NCI-H2107 treated with DMSO at 0.1 percent for 48 hours (cell line): ENCODE measurements around the gene TNS1.

Experiments used
- DNase-seq: peaks from one replicate; lab custom pipeline; 2025; ENCODE audit not compliant: unreplicated experiment; lab: John Stamatoyannopoulos, UW

TNS1 gene

DNA sequence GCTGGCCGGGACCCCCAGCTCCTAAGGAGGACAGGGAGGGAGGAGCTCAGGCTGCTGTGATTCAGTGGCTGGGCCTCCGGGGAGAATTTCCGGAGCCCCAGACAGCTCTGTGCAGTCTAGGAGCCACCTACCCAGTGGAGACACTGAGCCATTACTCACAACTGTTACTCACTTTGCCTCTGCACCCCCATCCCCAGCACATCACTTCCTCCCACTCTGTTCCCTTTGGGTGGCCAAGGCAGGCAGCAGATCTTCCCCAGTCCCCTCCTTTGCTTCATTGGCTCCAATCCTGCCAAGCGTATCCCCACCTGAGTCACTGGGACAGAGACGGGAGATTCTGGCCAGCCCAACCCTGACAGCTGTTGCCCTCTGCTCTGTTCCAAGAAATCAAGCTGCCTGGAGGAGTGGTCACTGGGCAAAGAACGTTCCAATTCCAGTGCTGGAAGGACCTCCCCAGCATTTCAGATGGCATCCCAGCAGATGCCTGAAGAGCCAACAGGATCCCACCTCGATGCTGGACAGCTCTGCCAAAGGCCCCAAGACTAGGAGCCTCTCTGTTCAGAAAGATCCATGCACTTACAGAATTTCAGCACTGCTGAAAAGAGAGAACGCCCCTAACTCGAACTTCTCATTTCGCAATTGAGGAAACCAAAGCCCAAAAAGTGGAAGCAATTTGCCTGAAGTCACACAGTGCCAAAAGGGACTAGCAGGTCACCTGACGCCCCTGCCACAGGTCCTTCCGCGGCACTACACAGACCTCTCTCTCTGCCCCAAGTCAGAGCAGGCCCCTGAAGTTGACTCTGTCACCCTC lies 68.3 kb downstream of the TNS1 start:
- no peak for DNase-seq

DNA sequence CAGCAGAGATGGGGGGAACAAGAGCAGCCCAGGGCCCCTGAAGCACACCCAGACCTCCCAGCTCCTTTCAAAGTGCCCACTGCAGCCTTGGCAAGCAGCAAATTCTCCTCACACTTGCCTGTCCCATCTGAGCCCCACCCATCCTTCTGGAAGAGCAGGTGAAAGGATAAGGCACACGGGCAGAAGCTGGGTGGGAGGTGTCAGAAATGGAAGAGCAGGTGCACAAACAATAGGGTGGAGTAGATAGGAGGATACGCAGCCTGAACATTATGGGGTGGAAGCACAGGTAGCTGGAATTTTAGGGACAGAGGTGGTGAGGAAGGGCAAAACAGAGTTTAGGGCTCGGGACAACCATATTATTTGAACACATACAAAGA lies 69.2 kb downstream of the TNS1 start:
- DNase-seq, result peak; percentile 25

DNA sequence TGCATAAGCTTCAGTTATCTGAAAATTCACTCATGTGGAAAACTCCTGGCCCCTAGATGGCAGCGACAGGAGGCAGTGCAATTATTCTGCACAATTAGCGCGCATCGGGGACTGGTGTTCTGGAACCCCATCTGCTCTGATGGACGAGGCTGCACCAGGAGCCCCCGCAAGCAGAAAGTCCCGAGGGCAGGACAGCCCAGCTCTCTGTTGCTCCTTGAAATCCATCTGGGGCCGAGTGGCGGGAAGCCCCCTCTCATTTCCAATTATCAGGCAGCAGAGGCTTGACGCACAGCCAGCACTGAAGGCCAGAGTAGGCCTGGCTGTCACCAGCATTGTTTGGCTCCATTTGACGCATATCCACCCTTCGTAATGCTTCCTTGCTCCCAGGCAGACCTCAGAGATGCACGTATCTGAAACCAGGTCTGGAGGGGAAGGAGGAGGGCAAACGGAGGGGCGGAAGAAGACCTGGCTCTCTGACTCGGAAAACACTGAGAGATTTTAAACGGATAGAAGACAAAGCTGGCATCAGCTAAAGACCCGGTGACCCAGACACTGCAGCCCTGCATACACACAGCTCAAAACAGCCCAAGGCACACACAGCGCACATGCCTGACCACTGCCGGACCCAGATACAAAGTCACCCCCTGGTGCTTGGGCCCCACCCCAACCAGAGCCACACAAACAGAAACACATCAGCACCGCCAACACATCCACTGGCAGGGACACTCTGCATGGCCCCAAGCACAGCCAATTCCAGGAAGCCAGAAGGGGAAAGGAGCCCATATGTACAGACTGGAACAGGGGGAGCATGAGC lies 69.8 kb downstream of the TNS1 start:
- DNase-seq, result no peak

DNA sequence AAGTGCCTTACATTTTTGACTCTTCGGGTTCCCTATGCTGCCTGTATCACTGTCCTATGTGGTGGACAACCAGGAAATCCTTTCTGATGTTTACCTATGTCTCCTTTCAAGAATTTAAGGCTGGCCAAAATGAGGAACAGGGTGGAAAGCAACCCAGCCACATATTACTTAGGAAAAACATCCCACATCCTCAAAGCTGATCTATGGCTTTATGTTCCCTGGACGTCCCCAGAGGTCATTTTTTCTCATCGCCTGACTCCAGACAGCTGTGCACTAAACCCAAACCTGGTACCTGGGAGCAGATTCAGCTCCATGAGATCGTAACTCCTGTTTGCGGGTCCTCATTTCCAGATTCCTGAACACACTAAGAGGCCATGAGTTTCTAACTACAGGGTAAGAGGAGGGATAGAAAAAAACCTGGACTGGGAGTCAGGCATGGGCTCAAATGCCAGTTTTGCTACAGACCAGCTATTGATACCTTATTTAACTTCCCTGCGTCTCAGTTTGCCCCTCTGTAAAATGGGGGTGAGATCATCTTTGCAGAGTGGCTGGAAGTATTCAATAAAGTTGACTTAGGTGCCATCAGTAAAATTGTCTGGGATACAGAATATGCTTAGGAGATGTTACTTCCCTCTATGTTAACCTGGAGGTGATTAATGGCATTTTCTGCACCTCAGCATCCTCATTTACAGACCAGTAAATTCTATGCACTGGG lies 70.8 kb downstream of the TNS1 start:
- no peak for DNase-seq

DNA sequence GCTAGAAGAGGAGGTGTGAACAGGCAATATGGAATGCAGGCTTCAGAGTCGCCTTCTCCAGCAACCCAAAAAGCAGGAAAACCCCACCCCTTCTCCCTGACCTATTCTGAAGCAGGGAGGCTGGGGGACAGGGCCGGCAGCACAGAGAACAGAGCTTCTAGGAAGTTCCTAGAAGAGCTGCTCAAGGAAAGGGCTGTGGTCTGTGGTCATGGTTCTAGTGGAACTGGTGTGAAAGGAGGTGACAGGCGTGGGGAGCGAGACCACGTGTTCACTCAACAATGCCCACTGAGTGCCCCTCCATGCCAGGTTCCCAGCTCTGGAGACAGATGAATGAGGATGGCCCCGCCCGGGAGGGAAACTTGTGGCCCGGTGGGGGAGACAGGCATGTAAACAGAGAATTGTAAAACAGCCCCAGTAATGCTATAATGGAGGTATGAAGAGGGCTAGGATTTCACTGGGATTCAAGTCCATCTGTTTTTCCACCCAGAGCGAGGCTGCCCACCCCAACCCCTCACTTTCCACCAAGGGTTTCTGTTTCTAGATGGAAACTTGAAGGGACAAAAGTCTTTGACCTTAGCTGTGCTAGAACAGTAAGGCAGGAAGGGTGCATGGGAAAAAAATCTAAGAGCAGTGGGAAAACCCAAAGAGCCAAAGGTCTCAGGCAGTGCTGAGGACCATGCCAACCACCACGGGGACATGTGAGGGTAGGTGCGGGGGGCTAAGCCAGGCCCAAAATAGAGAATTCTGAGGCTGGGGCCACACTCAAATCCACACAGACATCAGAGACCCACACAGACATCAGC lies 71.8 kb downstream of the TNS1 start:
- no peak for DNase-seq

DNA sequence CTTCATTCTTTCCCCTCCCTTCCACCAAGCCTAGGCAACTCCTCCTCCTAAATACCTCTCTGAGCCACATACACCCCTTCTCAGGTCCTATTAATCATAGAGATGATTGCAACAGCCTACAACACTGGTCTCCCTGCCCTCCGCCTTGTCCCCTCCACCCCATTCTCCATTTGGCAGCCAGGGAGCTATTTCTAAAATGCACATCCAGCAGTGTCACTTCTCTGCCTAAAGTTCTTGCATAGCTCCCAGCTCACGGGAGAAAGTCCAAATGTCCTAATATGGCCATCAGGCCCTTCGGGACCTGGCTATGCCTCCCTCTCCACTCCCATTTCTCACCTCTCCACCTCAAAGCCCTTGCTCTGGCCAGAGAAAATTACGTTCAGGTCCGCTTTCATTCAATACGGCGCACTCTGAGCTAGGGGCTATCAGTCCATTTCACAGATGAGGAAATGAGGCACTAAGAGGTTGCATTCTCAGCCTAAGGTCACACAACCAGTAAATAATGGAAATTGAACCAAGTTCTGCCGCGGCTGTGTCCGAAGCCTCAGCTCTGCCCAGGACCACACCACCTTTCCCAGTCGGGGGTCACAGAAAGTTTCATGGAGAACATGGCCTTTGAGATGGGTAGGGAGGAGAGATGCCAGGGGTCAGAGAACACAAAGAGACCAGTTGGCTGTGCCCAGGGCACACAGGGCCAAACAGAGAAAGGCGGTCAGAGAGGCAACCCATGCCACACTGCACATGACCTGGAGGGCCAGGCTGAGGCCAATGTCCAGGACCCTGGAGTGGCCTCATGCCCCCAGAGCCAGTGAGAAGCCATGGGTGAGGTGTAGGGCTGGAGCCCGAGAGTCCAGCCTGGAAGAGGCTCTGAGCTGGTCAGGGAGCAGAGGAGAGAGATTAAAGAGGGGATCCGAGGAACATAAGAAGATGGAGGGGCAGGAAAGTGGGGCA lies 72.8 kb downstream of the TNS1 start:
- DNase-seq, result no peak

DNA sequence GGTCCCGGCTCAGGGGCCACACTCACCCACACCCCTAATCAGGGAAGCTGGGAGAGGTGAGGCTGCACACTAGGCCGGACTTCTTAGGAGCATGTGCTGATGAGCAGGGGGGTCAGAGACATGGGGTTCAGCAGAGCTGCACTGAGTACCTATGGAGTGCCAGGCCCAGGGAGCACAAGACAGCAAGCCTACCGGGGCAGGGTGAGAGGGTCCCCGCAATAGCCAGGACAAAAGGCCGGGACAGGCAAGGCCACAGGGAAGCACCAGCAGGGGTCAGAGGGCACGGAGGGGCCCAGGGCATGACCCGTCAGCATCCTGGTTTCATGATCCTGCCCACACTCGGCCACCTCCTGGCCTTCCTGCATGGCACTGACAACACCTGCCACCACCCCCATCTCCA lies 73.5 kb downstream of the TNS1 start:
- DNase-seq, result no peak

DNA sequence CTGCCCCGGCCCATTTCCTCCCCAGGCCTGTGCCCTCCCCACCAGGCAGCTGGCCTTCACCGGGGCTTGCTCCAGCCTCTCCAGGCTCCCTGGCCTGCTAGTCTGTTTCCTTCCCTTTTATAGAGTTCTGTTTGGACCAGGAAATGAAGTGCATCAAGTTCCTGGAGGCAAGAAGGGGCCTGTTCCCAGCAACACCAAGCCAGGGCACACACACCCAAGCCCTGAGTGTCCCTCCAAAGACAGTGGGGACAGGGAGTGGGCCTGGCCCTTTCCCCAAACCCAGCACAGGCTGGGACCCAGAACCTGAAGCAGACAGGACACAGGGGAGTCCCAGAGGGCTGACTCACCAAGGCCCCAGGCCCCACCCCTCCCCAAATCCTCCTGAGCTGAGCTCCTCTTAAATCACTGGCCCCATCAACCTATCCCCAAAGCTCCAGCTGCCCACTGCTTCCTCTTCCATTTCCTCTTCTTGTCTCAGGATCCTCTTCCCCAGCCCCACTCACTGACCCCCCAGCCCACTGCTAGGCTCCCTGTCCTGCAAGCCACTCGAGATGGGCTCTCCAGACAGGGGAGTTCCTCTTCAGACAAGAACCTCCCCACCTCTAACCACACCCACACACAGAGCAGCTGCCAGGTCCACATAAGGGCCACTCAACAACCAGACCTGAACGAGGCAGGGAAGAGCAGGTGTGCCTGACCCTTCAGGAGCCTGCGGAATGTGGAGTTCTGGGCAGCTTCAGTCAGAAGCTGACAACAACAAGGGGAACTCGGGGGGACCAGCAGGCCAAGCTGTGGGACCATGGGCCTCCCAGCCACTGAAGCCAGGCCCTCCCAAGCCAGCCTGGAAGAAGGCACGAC lies 74.2 kb downstream of the TNS1 start:
- peak; percentile 4 for DNase-seq

DNA sequence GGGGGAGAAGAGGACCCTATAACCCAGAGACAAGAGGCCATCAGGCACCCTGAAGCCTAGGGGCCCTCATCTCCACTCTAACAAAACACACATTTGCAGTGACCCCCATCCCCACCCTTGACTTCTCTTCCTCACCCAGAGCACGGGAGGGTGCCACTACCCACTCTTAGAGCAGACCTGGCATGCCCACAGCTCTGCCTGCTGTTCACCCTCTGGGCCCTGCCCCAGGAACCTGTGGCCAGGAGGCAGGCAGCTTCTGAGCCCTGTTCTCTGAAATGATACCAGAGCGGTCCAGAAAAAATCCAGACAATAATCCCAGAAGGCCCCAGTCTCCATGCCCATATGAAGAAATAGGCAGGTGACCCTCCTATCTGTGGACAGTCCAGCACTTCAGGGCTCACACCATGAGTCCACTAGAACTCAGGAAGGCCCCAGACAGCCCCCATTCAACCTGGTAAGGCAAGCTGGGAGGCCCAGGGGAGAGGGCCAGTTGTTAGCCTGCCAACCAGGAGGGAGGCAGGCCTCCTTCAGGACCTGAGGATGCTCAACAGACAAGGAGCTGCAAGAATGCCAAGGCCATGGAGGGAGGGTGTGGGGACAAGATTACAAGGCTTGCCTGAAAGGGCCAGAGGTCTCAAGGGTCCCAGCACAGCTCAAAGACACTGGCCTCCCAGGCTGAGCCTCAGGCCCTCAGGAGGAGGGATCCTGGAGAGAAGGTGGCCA lies 75.0 kb downstream of the TNS1 start:
- DNase-seq, result no peak

DNA sequence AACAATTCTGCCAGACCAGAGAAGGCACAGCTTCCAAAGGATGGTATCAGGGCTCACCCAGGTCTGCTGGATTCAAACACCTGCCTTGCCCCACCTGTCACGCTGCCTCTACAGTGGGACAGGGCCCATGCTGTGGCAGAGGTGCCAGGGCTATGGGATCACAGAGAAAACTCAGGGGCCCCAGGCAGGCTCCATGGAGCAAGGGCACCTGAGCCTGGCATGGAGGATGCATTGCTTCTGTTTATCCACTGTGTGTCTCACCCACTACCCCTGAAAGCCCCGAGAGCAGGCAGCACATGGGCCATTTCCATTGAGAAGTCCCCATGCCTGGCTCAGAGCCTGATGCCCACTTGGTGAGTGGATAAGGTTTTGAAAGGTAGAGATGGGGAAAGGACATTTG lies 76.0 kb downstream of the TNS1 start:
- DNase-seq, result no peak

DNA sequence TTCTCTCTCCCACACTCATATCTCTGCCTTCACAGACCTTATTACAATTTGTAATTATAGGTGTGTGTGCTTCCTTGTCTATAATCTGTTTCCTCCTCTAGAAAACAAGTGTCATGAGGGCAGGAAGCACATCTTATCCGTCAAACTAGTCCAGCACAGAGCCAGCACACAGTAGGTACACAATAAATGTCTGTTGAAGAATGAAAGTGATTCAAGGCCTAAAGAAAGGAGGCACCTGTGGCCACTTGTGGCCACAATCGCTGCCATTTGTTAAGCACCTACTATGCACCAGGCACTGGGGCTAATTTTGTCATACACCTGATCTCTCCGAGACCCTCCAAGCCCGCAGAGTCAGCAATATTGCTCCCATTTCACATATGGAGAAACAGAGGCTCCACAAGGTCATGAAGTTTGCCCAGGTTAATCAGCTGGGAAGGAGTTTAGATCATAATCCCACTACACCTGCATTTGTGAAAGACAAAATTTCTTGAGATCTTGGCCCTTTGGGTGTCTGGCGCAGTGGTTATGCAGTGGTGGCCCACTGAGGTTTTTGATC lies 78.4 kb downstream of the TNS1 start:
- DNase-seq, result no peak

DNA sequence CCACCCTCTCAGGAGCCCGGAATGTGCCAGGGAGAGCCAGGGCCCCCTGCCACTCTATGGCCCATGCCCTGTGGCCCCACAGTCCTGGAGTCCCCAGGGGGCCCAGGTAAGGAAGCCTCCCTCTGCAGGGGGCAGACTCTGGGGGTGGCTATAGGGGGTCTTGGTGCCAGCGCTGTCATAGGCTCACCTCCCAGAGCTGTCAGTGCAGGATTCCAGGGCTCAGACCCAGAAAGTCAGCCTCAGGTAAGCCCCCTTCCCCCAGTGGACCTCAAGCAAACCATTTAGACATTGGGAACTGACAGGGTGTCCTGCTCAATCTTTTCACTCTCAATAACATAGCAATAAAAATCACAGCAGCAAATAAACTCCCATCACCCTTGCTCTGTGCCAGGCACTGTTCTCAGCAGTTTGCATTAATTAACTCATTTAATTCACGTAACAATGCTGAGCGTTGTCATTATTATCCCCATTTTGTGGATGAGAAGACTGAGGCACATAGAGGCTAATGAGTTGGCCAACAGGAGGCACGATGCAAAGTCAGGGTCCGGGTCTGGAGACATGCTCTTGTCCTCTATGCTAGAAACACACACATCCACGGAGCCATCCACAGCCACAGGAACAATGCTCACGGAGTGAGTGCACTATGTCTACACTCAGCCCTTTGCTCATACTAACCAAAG lies 79.6 kb downstream of the TNS1 start:
- DNase-seq, result no peak

DNA sequence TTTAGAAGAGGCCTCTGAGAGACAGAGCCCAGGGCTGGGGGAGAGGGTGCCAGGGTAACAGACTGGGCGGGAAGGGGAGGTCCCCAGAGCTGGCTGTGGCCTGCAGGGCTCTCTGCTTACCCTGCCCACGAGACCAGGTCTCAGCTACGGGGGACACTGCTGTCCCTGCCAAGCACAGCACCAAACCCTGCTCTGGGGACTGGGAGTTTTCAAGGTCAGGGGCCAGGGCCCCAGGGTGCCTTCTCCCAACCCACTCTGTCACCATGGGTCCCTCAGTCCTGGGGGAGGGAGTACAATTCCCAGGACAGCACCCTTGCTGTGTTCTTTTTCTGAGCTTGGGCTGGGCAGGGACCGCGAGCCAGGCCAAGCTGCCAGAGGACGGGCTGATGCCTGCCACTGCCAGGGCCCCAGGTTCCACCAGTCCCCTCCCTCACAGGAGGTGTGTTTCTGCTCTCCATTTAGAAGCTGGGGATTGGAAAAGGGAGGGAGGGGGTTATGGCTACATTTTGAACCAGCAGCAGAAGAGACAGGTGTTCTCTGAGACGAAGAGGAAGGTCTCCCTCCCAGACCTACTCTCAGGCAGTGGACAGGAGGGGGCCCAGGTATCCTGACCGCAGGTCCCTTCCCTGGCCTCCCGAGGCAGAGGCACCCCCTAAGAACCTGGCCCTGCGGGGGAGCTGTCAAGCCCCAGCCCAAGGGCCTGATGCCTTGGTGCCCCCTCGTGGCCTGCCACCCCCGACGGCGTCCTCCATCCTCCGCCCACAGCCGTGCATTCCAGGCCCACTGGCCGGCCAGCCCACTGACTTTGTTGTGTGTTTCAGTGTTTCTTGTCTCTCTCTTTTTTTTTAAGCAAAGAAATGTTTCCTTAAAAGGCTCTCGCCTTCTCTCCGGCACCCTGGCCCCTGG lies 80.4 kb downstream of the TNS1 start:
- DNase-seq, result no peak

DNA sequence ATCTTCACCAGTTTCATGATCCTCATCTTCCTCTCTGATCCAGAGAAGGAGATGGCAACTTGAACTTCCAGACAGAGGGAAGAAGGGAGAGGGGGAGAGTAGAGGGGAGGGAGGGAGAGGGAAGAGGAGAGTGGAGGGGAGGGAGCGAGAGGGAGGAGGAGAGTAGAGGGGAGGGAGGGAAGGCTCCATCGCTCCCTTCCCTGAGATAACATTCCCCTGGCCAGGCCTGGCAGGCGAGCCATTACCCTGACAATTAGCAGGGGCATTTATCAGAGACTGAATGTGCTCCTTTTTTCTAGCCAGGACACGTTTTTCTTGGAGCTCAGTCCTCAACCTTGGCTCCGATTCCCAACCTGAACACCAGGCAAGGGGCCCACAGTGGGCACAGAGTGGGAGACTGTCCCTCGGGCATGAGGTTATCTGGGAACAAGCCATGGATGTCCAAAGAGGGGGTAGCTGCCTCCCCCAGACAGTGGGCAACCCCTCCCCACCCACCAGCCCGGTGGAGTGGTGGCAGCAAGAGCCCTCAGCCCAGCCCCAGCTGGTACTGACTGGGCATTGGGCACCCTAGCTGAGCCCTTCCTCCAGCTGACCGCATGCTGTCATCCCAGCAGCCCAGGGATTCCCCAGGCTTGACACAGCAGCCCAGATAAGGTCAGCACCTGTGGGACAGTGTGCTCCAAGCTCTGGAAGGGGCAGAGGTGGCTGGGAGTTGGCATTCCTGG lies 81.8 kb downstream of the TNS1 start:
- DNase-seq, result no peak

DNA sequence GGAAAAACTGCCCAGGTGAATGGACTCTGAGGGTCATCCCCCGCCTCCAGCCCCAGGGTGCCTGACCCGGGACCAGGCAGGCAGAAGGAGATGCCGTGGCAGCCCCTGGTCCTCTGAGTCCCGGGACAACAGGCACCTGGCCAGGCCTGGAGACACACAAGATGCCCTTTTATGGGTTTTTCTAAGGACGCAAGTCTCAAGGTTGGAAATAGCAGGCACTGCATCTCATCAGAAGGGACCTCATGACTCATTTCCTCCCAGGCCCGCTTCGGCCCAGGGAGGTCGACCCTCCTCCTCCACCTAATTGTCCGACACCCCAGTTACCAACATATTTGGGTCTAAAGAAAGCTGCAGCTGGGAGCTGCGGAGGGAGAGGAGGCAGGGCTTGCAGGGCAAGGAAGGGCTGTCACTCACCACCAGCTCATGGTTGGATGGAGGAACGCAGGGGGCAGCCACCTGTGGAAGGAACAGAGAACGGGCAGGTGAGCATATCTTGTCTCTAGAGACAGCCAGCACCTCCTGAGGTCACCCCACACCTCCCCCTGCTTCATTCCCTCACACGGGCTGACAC lies 82.9 kb downstream of the TNS1 start:
- DNase-seq, result no peak
